Natural killer cell treated with Interleukin-12 subunit alpha and Interleukin-12 subunit beta and Interleukin-15 and Interleukin-18, amount 100 ng/mL, for 72 hours (primary cell): ENCODE data around the gene C4orf50. TPM values are rescaled to one million over a fixed set of nuclear protein-coding genes. Genes with fewer than 3 reads are reported as not detected.

Source experiments
- ATAC-seq, 2 donors: fragments of 150-1000 bp; cut with Tn5 transposase in 1 of 2; sonication (Bioruptor Pico), chemical (Tn5 transposase) in 1 of 2; 2 replicates each; pipeline ENCODE4 v1.10.0; 2021
- DNase-seq: peaks from one replicate; pipeline ENCODE4 v3.0.0; 2022; ENCODE audit warnings: low spot score
- H3K27ac Mint-ChIP-seq, 2 donors: 1 replicate in 1 of 2; 2 replicates in 1 of 2; pipeline ENCODE4 v1.8.0; 2022; ENCODE audit warnings: mixed read lengths in 2 of 2, mild to moderate bottlenecking in 1 of 2, moderate library complexity in 1 of 2
- H3K27me3 Mint-ChIP-seq, 2 donors: 1 replicate in 1 of 2; 2 replicates in 1 of 2; pipeline ENCODE4 v1.8.0; 2022; ENCODE audit warnings: mixed read lengths in 2 of 2
- H3K36me3 Mint-ChIP-seq: one replicate; pipeline ENCODE4 v1.8.0; 2022; ENCODE audit warnings: mixed read lengths
- H3K4me1 Mint-ChIP-seq, 2 donors: 1 replicate in 1 of 2; 2 replicates in 1 of 2; pipeline ENCODE4 v1.8.0; 2022; ENCODE audit warnings: low read depth in 2 of 2, mixed read lengths in 2 of 2, mild to moderate bottlenecking in 1 of 2
- H3K4me3 Mint-ChIP-seq: one replicate; pipeline ENCODE4 v1.8.0; 2022; ENCODE audit warnings: mixed read lengths
- H3K9me3 Mint-ChIP-seq: 2 replicates; pipeline ENCODE4 v1.8.0; 2022; ENCODE audit warnings: mixed read lengths
- total RNA-seq, 2 donors: library from RNA; stranded (reverse); gene quantifications; one replicate each; pipeline ENCODE4 v1.2.3, GENCODE V29; 2022

Gene C4orf50
- total RNA-seq, 2 donors from 2014 or later, result 0.81 to 6.9 TPM

DNA sequence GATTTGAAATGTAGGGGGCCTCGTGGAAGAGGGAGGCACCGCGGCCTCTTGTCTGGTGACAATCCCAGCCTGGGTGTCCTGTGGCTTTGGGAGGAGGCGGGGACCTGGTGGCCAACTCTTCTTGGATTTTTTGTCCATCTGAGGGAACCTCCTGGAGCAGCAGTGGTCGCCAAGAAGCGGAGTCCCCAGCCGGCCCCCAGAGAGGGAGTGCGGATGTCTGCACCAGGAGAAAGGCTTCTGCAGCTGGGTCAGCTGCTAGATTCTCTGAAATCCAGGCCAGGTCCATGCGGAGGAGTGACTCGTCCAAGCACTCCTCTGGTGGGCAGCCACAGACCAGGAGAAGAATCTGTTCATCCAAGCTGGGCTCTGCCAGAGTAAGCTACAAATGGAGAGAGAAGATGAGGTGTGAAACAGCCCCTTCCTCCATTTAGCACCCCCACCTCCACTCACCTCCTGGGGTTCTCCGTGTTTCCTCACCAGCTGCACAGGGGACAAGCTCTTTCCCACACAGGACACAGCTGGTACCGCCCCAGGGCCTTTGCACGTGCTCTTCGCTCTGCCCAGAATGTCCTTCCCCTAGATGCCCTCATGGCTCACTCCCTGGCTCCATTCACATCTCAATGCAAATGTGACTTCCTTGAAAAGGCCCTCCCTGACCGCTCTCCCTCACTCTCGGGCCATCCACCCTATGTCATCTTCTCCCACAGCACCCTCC is 27.6 kb downstream of the C4orf50 start:
- no peak for ATAC-seq
- Mint-ChIP-seq H3K27ac (no peak overlapping the region), H3K36me3 (no peaks in the 10 kb centered on the region), H3K4me1 (no peaks in the 10 kb centered on the region), H3K4me3 (no peak overlapping the region), H3K9me3 (no peaks in the 10 kb centered on the region), H3K27me3 (peaks cover 0 to 3% of the 10 kb centered on the region in 2 donors)
- DNase-seq, result peak; percentile 25

DNA sequence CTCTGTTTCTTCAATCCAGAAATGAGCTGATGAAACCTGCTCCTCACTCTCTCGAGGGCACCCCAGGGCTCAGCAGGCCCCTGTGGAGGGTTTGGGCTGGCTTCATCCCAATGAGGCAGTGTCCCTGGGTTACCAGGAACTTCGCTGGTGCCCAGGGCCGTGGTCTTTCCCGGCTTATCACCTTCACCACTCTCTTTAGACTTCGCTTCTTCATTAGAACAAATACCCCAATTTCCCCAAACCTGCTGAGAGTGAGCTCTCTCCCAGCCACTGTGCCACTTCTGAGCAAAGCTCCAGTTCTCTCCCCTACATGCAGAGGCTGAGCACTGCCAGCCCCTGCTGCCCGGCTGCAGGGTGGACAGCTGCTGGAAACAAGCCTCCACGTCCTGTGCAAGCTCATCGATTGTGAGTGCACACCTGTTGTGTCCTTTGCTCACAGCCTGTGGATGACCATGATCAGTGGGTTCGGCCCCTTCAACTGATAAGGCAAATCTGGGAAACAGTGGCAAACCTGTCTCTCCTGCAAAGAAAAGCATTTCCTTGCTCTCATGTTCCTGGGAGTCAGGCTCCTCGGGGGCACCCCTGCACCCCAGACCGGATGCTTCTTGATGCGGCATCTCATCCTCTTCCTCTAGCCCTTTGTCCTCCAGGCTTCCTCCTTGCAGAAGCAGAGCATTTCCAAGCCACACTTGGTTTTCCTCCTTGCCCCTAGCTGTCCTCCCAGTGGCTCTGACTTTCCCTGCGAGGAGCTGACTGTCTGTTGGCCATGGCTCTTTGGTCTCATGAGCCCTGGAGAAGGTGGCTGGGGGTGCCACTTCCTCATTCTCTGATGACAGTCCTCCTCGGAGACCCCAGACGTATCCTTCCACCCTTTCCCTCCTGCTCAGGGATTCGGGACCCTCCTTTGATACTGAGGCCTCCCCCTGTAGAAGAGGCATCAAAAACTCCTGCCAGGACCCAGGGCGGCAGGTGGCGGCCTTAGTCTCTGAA is 28.7 kb downstream of the C4orf50 start:
- Mint-ChIP-seq H3K36me3 (peaks cover 8% of the 10 kb centered on the region), H3K9me3 (peaks cover 6% of the 10 kb centered on the region), H3K27ac (no peak overlapping the region), H3K27me3 (peaks cover 7 to 8% of the 10 kb centered on the region in 2 donors), H3K4me1 (no peaks in the 10 kb centered on the region), H3K4me3 (no peak overlapping the region)
- peak in 1 of 2 donors; percentile 33 for ATAC-seq
- peak; percentile 53 for DNase-seq

DNA sequence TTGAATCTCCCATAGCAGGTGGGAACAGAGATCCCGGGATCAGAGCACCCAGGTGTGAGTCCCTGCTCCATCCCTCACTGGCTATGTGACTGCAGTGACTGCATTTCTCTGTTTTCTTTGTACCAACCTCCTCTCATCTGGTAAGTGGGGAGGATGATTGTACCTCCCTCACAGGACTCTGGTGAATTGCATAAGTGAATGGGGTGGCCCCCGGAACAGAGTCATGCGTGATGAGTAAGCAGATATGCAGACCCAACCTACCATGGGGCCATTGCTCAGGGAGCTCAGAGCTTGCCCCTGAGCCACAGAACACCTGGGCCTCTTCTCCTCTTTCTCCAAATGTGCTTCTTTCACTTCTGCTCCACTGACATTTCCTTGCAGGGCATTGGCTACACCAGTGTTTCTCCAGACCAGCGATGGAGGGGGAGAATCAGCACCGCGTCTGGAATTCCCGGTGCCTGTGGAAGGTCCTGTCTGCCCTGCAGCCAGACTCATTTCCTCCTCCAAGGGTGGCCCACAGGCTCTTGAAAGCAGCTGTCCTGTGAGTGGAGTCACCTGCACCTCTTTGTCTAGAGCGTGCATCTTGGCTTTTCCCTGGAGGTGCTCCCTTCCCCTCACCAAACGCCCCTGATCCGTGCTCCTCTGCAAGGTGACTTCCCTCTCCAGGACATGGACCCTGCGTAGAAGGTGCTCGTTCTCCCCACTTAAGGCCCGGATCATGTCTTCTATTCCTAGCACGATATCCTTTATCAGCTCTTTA is 30.0 kb downstream of the C4orf50 start:
- DNase-seq (peak; percentile 56), ATAC-seq (peak in 1 of 2 donors; percentile 51)
- H3K4me3 Mint-ChIP-seq, result no peak overlapping the region
- peaks cover 14 to 19% of the 10 kb centered on the region in 2 donors for H3K27me3 Mint-ChIP-seq
- peaks cover 9% of the 10 kb centered on the region for H3K9me3 Mint-ChIP-seq
- H3K36me3 Mint-ChIP-seq, result peaks cover 21% of the 10 kb centered on the region
- H3K27ac Mint-ChIP-seq, result no peak overlapping the region
- no peaks in the 10 kb centered on the region for H3K4me1 Mint-ChIP-seq

GRCh38 chr4:5984843-5985242 is 33.4 kb downstream of the C4orf50 start:
- no peak overlapping the region for H3K27ac Mint-ChIP-seq
- peaks cover 22 to 25% of the 10 kb centered on the region in 2 donors for H3K27me3 Mint-ChIP-seq
- peaks cover 9% of the 10 kb centered on the region for H3K9me3 Mint-ChIP-seq
- DNase-seq (no peak), ATAC-seq (no peak)
- H3K4me1 Mint-ChIP-seq, result no peaks in the 10 kb centered on the region
- H3K36me3 Mint-ChIP-seq, result peaks cover 21% of the 10 kb centered on the region
- no peak overlapping the region for H3K4me3 Mint-ChIP-seq

- H3K9me3 Mint-ChIP-seq, result peaks cover 9% of the 10 kb centered on the region
- H3K4me1 Mint-ChIP-seq, result no peaks in the 10 kb centered on the region
- ATAC-seq, result no peak
- peaks cover 27 to 34% of the 10 kb centered on the region in 2 donors for H3K27me3 Mint-ChIP-seq
- H3K4me3 Mint-ChIP-seq, result no peak overlapping the region
- no peak overlapping the region for H3K27ac Mint-ChIP-seq
- peak; percentile 54 for DNase-seq
- peaks cover 21% of the 10 kb centered on the region for H3K36me3 Mint-ChIP-seq
Measured at GRCh38 chr4:5982156-5982973, 35.9 kb downstream of the C4orf50 start.

DNA sequence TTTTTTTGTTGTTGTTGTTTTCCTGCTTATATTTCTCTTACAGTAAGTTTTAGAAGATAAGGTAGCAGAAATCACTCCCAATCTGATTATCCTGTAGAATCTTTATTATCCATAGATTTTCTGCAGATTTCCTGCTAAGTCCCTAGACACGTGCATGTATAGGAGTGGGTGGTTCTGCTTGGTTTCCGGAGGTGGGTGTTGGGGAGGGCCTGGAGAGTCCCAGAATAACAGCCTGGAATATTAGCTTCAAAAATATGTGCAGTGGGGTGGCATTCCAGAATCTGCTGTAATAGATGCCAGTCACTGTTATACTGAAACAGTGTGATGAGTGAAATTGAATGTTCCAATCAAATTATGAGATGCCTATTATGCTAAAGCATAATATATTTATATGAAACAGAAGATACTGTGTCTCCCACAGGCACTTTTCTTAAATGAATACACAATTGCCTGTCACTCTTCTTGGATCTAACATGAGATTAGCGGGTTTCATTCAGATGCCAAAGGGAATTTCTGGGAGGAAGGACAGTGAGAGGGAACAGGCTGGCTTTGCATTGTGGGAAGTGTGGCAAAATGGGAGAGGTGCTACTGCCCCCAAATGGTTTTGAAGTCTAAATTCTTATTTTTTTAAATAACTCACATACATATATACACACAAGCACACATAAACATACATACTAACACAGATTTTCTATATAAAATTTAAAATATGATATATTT is 37.6 kb downstream of the C4orf50 start:
- H3K36me3 Mint-ChIP-seq, result peaks cover 21% of the 10 kb centered on the region
- no peaks in the 10 kb centered on the region for H3K4me1 Mint-ChIP-seq
- H3K27me3 Mint-ChIP-seq, result peaks cover 26 to 34% of the 10 kb centered on the region in 2 donors
- H3K4me3 Mint-ChIP-seq, result no peak overlapping the region
- peaks cover 9% of the 10 kb centered on the region for H3K9me3 Mint-ChIP-seq
- no peak overlapping the region for H3K27ac Mint-ChIP-seq
- ATAC-seq (no peak), DNase-seq (peak; percentile 15)

DNA sequence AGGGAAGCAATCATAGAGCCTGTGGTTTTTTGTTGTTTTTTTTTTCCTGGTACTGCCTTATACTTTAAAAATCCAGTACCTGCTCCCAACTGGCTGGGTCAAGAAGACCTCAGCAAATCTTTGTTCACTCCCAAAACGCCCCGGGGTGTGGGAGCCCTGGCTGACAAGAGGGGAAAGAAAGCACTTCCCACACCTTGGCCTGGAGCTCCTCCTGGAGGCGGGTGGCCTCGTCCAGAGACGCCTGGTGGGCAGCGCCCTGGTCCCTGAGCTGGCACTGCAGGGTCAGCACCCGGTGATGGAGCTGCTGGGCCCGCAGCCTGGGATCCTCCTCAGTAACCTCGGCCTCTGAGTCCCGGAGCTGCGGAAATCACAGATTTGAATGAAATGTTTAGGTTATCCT is 38.2 kb downstream of the C4orf50 start:
- Mint-ChIP-seq H3K4me1 (no peaks in the 10 kb centered on the region), H3K4me3 (no peak overlapping the region), H3K27ac (no peak overlapping the region), H3K9me3 (peaks cover 8% of the 10 kb centered on the region), H3K36me3 (peaks cover 17% of the 10 kb centered on the region), H3K27me3 (peaks cover 26 to 31% of the 10 kb centered on the region in 2 donors)
- ATAC-seq (peak in 1 of 2 donors; percentile 28), DNase-seq (peak; percentile 25)

GRCh38 chr4:5976921-5977320 is 41.3 kb downstream of the C4orf50 start:
- H3K9me3 Mint-ChIP-seq, result no peaks in the 10 kb centered on the region
- H3K4me1 Mint-ChIP-seq, result no peaks in the 10 kb centered on the region
- no peak overlapping the region for H3K27ac Mint-ChIP-seq
- H3K4me3 Mint-ChIP-seq, result no peak overlapping the region
- peak; percentile 34 for DNase-seq
- H3K36me3 Mint-ChIP-seq, result no peaks in the 10 kb centered on the region
- peaks cover 11 to 12% of the 10 kb centered on the region in 2 donors for H3K27me3 Mint-ChIP-seq
- no peak for ATAC-seq

DNA sequence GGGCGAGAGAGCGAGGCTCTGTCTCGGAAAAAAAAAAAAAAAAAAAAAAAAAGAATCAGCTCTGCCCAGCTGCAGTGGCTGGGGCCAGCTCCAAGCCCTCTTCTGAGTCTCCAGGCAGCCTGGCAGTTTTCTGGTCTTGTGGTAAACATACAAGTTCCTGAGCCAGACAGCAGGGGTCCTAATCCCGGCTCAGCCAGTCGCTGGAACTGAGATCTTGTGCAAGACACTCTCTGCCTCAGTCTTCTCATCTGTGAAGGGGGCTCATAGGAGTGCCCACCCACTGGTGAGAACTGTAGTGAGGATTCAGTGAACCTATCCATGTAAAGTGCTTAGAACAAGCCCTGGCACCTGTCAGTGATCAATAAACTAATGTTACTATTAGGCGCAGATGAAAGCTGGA is 41.8 kb downstream of the C4orf50 start:
- ATAC-seq, result no peak
- no peaks in the 10 kb centered on the region for H3K36me3 Mint-ChIP-seq

GRCh38 chr4:5974321-5974720 is 43.9 kb downstream of the C4orf50 start:
- no peaks in the 10 kb centered on the region for H3K36me3 Mint-ChIP-seq
- ATAC-seq (no peak), DNase-seq (peak; percentile 29)
- H3K4me3 Mint-ChIP-seq, result no peak overlapping the region
- no peak overlapping the region for H3K27ac Mint-ChIP-seq
- H3K4me1 Mint-ChIP-seq, result no peaks in the 10 kb centered on the region
- H3K27me3 Mint-ChIP-seq, result peaks cover 7% of the 10 kb centered on the region in 2 donors
- no peaks in the 10 kb centered on the region for H3K9me3 Mint-ChIP-seq

More for the DNA sequence above, 41.8 kb downstream of the C4orf50 start:
- H3K27ac Mint-ChIP-seq, result no peak overlapping the region
- peaks cover 11 to 12% of the 10 kb centered on the region in 2 donors for H3K27me3 Mint-ChIP-seq
- no peaks in the 10 kb centered on the region for H3K9me3 Mint-ChIP-seq
- H3K4me3 Mint-ChIP-seq, result no peak overlapping the region
- DNase-seq, result peak; percentile 44
- H3K4me1 Mint-ChIP-seq, result no peaks in the 10 kb centered on the region

- H3K4me1 Mint-ChIP-seq, result no peaks in the 10 kb centered on the region
- DNase-seq, result peak; percentile 49
- H3K27me3 Mint-ChIP-seq, result peaks cover under 1 to 4% of the 10 kb centered on the region in 2 donors
- no peak overlapping the region for H3K4me3 Mint-ChIP-seq
- H3K36me3 Mint-ChIP-seq, result no peaks in the 10 kb centered on the region
- no peak overlapping the region for H3K27ac Mint-ChIP-seq
- no peaks in the 10 kb centered on the region for H3K9me3 Mint-ChIP-seq
- ATAC-seq, result no peak
Measured at GRCh38 chr4:5973486-5974220, 44.6 kb downstream of the C4orf50 start.

DNA sequence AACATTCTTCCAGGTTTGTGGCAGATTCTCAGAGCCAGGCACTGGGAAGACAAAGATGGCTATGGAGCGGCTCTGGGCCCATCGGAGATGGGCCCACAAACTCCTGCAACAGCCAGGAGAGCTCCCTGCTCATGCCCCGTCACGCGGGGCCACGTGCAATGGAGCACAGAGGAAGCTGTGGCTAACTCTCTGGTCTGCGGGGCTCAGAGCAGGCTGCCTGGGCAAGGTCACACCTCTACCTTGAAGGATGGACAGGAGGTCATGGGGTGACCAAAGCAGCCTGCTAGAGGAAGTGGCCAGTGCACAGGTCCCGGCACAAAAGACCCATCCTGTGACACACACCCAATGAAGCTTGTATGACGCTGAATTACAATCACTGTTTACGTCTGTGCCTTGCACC is 45.2 kb downstream of the C4orf50 start:
- Mint-ChIP-seq H3K4me3 (no peak overlapping the region), H3K27me3 (peaks cover 0 to 3% of the 10 kb centered on the region in 2 donors)
- ATAC-seq, result no peak

More for the DNA sequence above, 45.2 kb downstream of the C4orf50 start:
- DNase-seq, result no peak
- Mint-ChIP-seq H3K27ac (no peak overlapping the region), H3K4me1 (no peaks in the 10 kb centered on the region), H3K9me3 (no peaks in the 10 kb centered on the region), H3K36me3 (no peaks in the 10 kb centered on the region)
